ENCODE measurements around the gene SLC26A6.

The SLC26A6 gene

GRCh38 chr3:48596157-48596556, 39.1 kb downstream of the SLC26A6 start:
- no peaks in the 10 kb centered on the region for H3K9me3 ChIP-seq (ENCODE audit: control insufficient read depth, insufficient read depth, low read length)

GRCh38 chr3:48595526-48596121, 39.6 kb downstream of the SLC26A6 start:
- peaks cover 31% of the 10 kb centered on the region for H3K36me3 ChIP-seq (ENCODE audit: control insufficient read depth, insufficient read depth, low read length)
- H3K4me3 ChIP-seq (ENCODE audit: low read depth, low read length) = peak overlapping the region; percentile 21; the same call in 1 of the 2 replicates
- no peaks in the 10 kb centered on the region for H3K9me3 ChIP-seq (ENCODE audit: control insufficient read depth, insufficient read depth, low read length)
- peaks cover 16% of the 10 kb centered on the region for H3K4me1 ChIP-seq (ENCODE audit: control insufficient read depth, insufficient read depth, low read length)
- peaks cover 8% of the 10 kb centered on the region; the same call in 1 of the 2 replicates for H3K27me3 ChIP-seq (ENCODE audit: control insufficient read depth, insufficient read depth, low read length)
- H3K9ac ChIP-seq (ENCODE audit: low read depth, low read length) = no peak overlapping the region
- H3K27ac ChIP-seq (ENCODE audit: low read depth, low read length) = peak overlapping the region; percentile 80

More at GRCh38 chr3:48596157-48596556, 39.1 kb downstream of the SLC26A6 start:
- Histone ChIP-seq H3K9ac (ENCODE audit: low read depth, low read length) (no peak overlapping the region), H3K36me3 (ENCODE audit: control insufficient read depth, insufficient read depth, low read length) (peaks cover 37% of the 10 kb centered on the region), H3K4me1 (ENCODE audit: control insufficient read depth, insufficient read depth, low read length) (peaks cover 16% of the 10 kb centered on the region), H3K27ac (ENCODE audit: low read depth, low read length) (peak overlapping the region; percentile 80), H3K4me3 (ENCODE audit: low read depth, low read length) (0 out of 2 replicates have a peak overlapping the region, but pooled peaks have one; percentile 21), H3K27me3 (ENCODE audit: control insufficient read depth, insufficient read depth, low read length) (peaks cover 8% of the 10 kb centered on the region; the same call in 1 of the 2 replicates)

DNA sequence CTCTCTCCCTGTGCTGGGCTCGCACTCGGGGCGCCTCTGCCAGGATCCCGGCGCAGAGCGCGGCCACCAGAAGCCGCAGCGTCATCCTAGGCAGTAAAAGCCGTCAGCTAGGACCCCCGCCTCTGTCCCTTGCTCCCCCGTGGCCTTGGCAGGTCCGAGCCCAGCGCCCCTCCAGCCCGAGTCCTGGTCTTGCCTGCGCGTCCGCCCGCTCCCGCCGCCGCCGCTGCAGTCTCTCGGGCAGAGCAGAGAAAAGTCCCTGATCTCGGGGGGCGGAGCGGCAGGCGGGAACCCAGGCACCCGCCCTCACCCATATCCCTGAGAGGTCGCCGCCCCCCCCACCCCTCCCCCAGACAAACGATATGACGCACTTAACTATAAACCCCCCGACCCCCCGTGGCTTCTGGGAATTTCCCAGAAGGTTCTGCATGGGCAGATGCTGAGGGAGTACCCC, 40.2 kb downstream of the SLC26A6 start, which contains the start of gene COL7A1:
TSS of gene COL7A1 (minus strand) at position 255 of the 451 bp plus-strand sequence. CDS start at position 85, 170 bp downstream.
- H3K4me1 ChIP-seq (ENCODE audit: control insufficient read depth, insufficient read depth, low read length) = peaks cover 16% of the 10 kb centered on the region
- peaks cover 8% of the 10 kb centered on the region; the same call in 1 of the 2 replicates for H3K27me3 ChIP-seq (ENCODE audit: control insufficient read depth, insufficient read depth, low read length)
- peak within 1 kb of the TSS; percentile 51 for H3K9ac ChIP-seq (ENCODE audit: low read depth, low read length)
- no peaks in the 10 kb centered on the region for H3K9me3 ChIP-seq (ENCODE audit: control insufficient read depth, insufficient read depth, low read length)
- H3K4me3 ChIP-seq (ENCODE audit: low read depth, low read length) = peak within 1 kb of the TSS; percentile 62
- H3K36me3 ChIP-seq (ENCODE audit: control insufficient read depth, insufficient read depth, low read length) = peaks cover 26% of the 10 kb centered on the region
- peak within 1 kb of the TSS; percentile 80 for H3K27ac ChIP-seq (ENCODE audit: low read depth, low read length)

- H3K36me3 ChIP-seq (ENCODE audit: control insufficient read depth, insufficient read depth, low read length) = peaks cover 21% of the 10 kb centered on the region
- H3K27ac ChIP-seq (ENCODE audit: low read depth, low read length) = peak overlapping the region; percentile 80
- peak overlapping the region; percentile 51 for H3K9ac ChIP-seq (ENCODE audit: low read depth, low read length)
- peaks cover 16% of the 10 kb centered on the region for H3K4me1 ChIP-seq (ENCODE audit: control insufficient read depth, insufficient read depth, low read length)
- H3K9me3 ChIP-seq (ENCODE audit: control insufficient read depth, insufficient read depth, low read length) = no peaks in the 10 kb centered on the region
- peak overlapping the region; percentile 62 for H3K4me3 ChIP-seq (ENCODE audit: low read depth, low read length)
- H3K27me3 ChIP-seq (ENCODE audit: control insufficient read depth, insufficient read depth, low read length) = peaks cover 8% of the 10 kb centered on the region; the same call in 1 of the 2 replicates
Observed at GRCh38 chr3:48594417-48595049, 40.7 kb downstream of the SLC26A6 start.

GRCh38 chr3:48593337-48593736, 41.9 kb downstream of the SLC26A6 start:
- H3K27me3 ChIP-seq (ENCODE audit: control insufficient read depth, insufficient read depth, low read length) = peaks cover 8% of the 10 kb centered on the region; the same call in 1 of the 2 replicates
- H3K9me3 ChIP-seq (ENCODE audit: control insufficient read depth, insufficient read depth, low read length) = no peaks in the 10 kb centered on the region
- peaks cover 9% of the 10 kb centered on the region for H3K36me3 ChIP-seq (ENCODE audit: control insufficient read depth, insufficient read depth, low read length)
- no peak overlapping the region for H3K4me3 ChIP-seq (ENCODE audit: low read depth, low read length)
- peaks cover 16% of the 10 kb centered on the region for H3K4me1 ChIP-seq (ENCODE audit: control insufficient read depth, insufficient read depth, low read length)
- no peak overlapping the region for H3K9ac ChIP-seq (ENCODE audit: low read depth, low read length)
- no peak overlapping the region for H3K27ac ChIP-seq (ENCODE audit: low read depth, low read length)

DNA sequence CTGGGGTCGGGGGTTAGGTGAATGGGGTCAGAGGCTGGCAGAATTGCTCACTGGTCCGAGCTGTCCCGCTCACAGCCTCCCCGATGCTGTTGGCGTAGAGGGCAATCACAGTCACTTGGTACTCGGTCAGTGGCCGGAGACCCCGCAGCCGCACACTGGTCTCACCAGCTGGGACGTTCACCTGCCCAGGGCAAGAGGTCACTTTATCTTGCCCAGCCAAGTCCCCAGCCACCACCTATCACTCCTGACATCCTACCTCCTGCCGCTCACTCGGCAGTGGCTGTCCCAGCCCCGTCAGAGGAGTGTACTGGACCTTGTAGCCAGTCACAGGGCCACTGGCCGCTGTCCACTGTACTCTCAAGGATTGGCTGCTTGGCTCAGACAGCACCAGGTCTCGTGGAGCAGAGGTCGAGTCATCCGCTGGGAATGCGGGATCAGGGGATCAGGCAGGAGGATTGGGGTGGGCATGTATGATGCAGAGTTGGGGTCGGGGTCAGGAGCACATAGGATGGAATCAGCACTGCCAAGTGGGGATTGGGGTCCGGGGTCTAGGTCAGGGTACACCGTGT, 42.7 kb downstream of the SLC26A6 start:
- peaks cover 8% of the 10 kb centered on the region; the same call in 1 of the 2 replicates for H3K27me3 ChIP-seq (ENCODE audit: control insufficient read depth, insufficient read depth, low read length)
- H3K4me1 ChIP-seq (ENCODE audit: control insufficient read depth, insufficient read depth, low read length) = peaks cover 16% of the 10 kb centered on the region
- no peaks in the 10 kb centered on the region for H3K9me3 ChIP-seq (ENCODE audit: control insufficient read depth, insufficient read depth, low read length)
- H3K4me3 ChIP-seq (ENCODE audit: low read depth, low read length) = no peak overlapping the region
- peaks cover 1% of the 10 kb centered on the region; the same call in 1 of the 2 replicates for H3K36me3 ChIP-seq (ENCODE audit: control insufficient read depth, insufficient read depth, low read length)
- no peak overlapping the region for H3K27ac ChIP-seq (ENCODE audit: low read depth, low read length)
- H3K9ac ChIP-seq (ENCODE audit: low read depth, low read length) = no peak overlapping the region

DNA sequence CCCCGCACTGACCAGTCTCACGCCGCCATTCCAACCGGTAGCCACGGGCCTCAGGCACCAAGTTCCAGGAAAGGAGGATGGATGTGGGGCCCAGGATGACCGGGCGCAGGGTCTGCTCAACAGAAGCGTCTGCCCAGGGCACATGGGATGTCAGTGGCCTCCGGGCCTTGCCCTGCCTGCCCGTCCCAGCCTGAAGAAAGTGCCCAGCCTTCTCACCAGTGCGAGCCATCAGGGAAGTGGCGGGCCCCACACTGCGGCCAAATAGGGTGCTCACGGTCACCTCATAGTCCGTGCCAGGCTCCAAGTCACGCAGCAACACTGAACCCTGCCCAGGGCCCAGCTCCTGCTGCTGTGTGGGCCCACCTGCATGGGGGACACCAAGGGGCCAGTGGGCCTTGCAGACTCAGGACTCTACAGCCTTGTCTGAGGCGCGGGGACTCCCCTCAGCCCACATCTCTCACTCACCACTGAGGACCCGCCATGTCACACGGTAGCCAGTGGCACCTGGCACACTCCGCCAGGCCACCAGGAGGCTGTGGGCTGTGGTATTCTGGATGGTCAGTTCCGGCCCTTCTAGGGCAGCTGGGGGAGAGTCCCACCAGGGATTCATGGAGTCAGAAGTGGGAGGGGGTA, 43.3 kb downstream of the SLC26A6 start:
- H3K27me3 ChIP-seq (ENCODE audit: control insufficient read depth, insufficient read depth, low read length) = peaks cover 8% of the 10 kb centered on the region; the same call in 1 of the 2 replicates
- H3K9ac ChIP-seq (ENCODE audit: low read depth, low read length) = no peak overlapping the region
- H3K4me1 ChIP-seq (ENCODE audit: control insufficient read depth, insufficient read depth, low read length) = peaks cover 16% of the 10 kb centered on the region
- H3K27ac ChIP-seq (ENCODE audit: low read depth, low read length) = no peak overlapping the region
- H3K4me3 ChIP-seq (ENCODE audit: low read depth, low read length) = no peak overlapping the region
- no peaks in the 10 kb centered on the region for H3K36me3 ChIP-seq (ENCODE audit: control insufficient read depth, insufficient read depth, low read length)
- no peaks in the 10 kb centered on the region for H3K9me3 ChIP-seq (ENCODE audit: control insufficient read depth, insufficient read depth, low read length)

GRCh38 chr3:48591436-48591835, 43.8 kb downstream of the SLC26A6 start:
- H3K9ac ChIP-seq (ENCODE audit: low read depth, low read length) = no peak overlapping the region
- no peaks in the 10 kb centered on the region for H3K36me3 ChIP-seq (ENCODE audit: control insufficient read depth, insufficient read depth, low read length)
- no peak overlapping the region for H3K4me3 ChIP-seq (ENCODE audit: low read depth, low read length)
- H3K4me1 ChIP-seq (ENCODE audit: control insufficient read depth, insufficient read depth, low read length) = peaks cover 16% of the 10 kb centered on the region
- H3K9me3 ChIP-seq (ENCODE audit: control insufficient read depth, insufficient read depth, low read length) = no peaks in the 10 kb centered on the region
- no peak overlapping the region for H3K27ac ChIP-seq (ENCODE audit: low read depth, low read length)
- peaks cover 8% of the 10 kb centered on the region; the same call in 1 of the 2 replicates for H3K27me3 ChIP-seq (ENCODE audit: control insufficient read depth, insufficient read depth, low read length)

DNA sequence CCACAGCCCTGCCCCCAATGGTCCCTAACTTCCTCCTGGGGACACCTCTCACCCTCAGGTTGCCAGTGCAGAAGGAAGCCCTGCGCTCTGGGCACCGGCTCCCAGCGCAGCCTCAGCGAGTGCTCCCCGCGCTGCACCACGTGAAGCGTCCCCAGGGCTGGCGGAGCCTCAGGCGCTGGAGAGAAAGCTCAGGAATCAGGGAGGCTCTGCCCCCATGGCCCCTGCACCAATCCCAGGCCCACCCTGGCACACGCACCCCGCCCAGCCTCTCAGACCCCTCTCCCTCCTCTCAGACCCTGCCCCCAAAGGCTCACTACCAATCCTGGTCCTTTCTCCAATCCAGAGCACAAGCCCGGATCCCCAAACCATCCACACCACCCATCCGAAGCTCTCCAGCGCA, 47.0 kb downstream of the SLC26A6 start:
- no peaks in the 10 kb centered on the region for H3K36me3 ChIP-seq (ENCODE audit: control insufficient read depth, insufficient read depth, low read length)
- no peak overlapping the region for H3K27ac ChIP-seq (ENCODE audit: low read depth, low read length)
- no peaks in the 10 kb centered on the region for H3K27me3 ChIP-seq (ENCODE audit: control insufficient read depth, insufficient read depth, low read length)
- no peak overlapping the region for H3K4me3 ChIP-seq (ENCODE audit: low read depth, low read length)
- H3K9me3 ChIP-seq (ENCODE audit: control insufficient read depth, insufficient read depth, low read length) = no peaks in the 10 kb centered on the region
- H3K9ac ChIP-seq (ENCODE audit: low read depth, low read length) = no peak overlapping the region
- H3K4me1 ChIP-seq (ENCODE audit: control insufficient read depth, insufficient read depth, low read length) = no peaks in the 10 kb centered on the region

- H3K9me3 ChIP-seq (ENCODE audit: control insufficient read depth, insufficient read depth, low read length) = no peaks in the 10 kb centered on the region
- no peak overlapping the region for H3K27ac ChIP-seq (ENCODE audit: low read depth, low read length)
- no peaks in the 10 kb centered on the region; the same call in 1 of the 2 replicates for H3K36me3 ChIP-seq (ENCODE audit: control insufficient read depth, insufficient read depth, low read length)
- no peak overlapping the region for H3K4me3 ChIP-seq (ENCODE audit: low read depth, low read length)
- no peak overlapping the region for H3K9ac ChIP-seq (ENCODE audit: low read depth, low read length)
- H3K4me1 ChIP-seq (ENCODE audit: control insufficient read depth, insufficient read depth, low read length) = no peaks in the 10 kb centered on the region
- H3K27me3 ChIP-seq (ENCODE audit: control insufficient read depth, insufficient read depth, low read length) = no peaks in the 10 kb centered on the region
Observed at GRCh38 chr3:48587686-48588085, 47.6 kb downstream of the SLC26A6 start.
